ENCODE data around the gene TSPYL1.
"Not testable (repeated sequence)": the region's sequence is repeated elsewhere in the genome, so short reads cannot be mapped to it uniquely, and the experiment has no call there.

Gene TSPYL1

GRCh38 chr6:116292553-116292952, 12.8 kb upstream of the TSPYL1 start:
- no peak for FAIRE-seq

- FAIRE-seq = no peak
These were observed 12.1 kb upstream of the TSPYL1 start for GRCh38 chr6:116291701-116292396.

- FAIRE-seq = no peak
These were observed 11.1 kb upstream of the TSPYL1 start for GRCh38 chr6:116290799-116291198.

DNA sequence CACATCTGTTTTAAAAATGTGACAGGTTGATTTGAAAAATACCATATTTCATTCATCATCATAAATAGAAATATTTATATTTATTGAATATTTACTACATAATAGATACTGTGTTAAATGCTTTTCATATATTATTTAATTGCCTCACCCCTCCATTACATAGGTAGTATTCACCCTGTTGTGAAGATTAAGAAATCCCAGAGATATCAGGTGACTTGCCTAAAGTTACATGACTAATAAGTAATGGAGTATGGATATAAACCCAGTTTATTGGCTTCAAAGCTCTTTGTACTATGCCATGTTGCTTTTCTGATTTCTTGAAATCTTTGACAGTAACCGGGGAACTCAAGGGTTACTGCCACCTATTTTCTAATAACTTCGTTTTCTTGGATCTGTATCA, 10.1 kb upstream of the TSPYL1 start:
- no peak for FAIRE-seq

GRCh38 chr6:116287689-116288282, 8.1 kb upstream of the TSPYL1 start:
- FAIRE-seq = peak; percentile 96

DNA sequence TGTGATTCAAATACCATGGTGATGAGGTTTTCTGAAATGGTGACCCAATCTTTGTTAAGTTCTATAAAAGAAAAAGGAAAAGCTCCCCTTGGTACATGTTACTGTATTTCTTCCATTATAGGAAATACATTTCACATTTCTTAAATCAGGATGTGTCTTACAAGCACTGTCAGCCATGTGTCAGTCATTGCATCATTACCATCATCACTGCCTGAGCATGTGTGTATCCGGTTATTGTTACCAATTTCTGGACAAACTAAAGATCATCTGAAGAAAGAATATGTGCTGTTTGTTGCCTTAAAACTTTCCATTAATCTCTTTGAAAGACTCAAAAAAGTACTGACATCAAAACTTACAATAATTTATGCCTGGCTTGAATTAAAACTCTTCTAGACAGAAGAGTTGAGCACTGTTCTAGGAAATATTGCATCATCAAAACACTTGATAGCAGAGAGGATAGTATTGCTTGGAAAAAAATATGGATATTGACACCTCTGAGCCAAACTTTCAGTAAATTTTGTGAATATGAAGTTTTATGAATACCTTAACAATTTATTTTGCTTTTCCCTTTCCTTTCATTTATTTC, 7.1 kb upstream of the TSPYL1 start:
- FAIRE-seq = no peak

GRCh38 chr6:116284984-116285383, 5.3 kb upstream of the TSPYL1 start:
- not testable (repeated sequence) for FAIRE-seq

GRCh38 chr6:116283191-116283590, 3.5 kb upstream of the TSPYL1 start:
- FAIRE-seq = no peak

DNA sequence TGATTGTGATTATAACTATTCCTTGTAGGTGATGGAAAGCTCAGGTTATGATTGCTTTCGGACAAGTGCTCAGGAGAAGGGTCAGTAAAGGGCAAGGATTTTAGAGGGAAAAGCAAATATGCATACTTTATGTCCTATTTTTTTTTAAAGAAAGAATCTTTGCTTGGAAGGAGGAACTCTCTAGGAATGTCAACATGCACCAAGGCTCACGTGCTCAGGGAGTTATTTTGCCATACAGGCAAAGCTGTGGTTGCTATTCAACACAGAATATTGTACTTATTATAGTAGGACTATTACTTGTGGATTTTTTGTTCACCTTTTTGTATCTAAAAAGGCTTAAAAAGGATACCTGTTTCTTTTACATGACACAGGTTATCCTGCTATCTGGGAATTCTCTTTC, 3.0 kb upstream of the TSPYL1 start:
- no peak for FAIRE-seq

DNA sequence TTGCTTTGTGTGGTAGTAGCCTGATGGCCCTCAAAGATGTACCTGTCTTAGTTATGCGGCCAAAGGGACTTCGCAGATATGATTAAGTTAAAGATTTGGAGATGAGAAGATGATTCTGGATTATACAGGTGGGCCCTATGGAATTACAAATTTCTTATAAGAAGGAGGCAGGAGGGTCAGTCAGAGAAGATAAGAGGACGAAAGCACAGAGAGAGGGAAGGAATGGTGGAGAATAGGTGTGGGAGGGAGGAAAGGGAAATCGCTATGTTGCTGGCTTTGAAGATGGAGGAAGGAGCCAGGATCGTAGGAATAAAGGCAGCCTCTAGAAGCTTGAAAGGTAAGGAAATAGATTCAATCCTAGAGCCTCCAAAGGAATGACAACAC, 1.2 kb upstream of the TSPYL1 start:
- no peak for FAIRE-seq

DNA sequence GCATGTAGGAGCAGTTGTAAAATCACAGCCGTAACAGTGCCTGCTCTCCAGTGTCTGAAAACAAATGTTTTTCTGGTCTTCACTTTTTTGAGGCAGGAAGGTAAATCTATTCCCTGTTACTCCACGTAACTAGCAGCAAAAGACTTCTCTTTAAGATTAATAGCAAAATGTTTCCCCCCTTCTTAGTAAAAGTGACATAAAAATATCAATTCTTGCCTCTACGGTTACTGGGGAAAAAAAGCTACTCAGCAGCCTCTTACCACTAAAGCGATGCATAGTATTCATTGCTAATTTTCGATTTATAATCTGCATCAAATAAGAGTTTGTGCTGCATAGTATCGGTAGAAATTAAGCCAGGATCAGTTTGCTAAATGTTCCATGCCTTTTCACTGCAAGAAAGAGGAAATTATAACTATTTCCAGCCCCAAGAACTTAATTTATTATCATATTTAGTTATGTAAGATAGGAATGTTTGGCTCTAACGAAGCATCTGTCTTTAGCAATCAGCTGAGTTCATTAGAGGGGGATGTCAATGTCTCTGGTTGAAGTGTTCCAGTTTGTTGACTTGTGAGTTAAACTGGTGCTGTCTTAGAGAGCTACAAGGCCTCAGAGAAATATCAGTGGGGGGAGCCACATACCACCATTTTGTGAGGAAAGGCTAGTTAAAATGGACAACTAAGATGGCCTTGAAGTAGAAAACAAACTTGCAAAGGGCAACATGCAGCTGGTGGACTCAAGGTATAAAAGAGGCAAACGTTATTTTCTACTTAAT, 617 bp upstream of the TSPYL1 start:
- no peak for FAIRE-seq

DNA sequence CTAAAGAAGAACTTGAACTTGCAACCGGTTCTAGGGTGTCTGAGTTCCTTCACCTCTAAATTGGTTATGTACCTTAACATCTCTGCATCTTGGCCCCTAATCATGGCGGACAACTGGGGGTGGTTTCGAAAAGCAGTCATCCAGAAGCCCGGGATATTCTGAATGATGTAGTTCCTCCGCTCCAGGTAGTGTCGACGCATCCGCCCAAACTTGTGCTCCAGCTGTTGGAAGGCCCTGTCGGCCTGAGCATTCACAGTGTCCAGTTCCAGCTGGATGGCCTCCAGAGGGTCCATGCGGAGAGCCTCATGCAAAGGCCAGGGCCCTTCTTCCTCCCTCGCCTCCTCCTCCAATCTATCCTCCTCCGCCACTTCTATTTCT, 887 bp downstream of the TSPYL1 start:
- no peak for FAIRE-seq

DNA sequence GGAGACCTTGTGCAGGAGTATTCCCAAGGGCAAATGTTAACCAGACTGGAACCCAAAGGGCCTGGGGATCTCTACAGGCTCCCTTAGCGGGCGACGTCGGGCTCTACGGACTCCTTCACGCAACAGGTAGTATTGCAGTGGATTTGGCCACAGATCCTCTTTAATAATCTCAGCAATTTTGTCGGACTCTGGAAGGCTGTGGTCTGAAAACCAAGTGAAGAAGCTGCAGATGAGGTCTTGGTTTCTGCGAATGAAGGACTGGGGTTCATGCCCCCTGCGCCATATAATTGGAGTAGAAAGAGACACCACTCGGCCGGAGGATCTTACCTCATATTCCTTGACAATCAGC, 1.3 kb downstream of the TSPYL1 start:
- FAIRE-seq = no peak

- FAIRE-seq = no peak
These were observed 2.6 kb downstream of the TSPYL1 start for GRCh38 chr6:116277124-116277523.

GRCh38 chr6:116271149-116271708, 8.5 kb downstream of the TSPYL1 start:
- no peak for FAIRE-seq

DNA sequence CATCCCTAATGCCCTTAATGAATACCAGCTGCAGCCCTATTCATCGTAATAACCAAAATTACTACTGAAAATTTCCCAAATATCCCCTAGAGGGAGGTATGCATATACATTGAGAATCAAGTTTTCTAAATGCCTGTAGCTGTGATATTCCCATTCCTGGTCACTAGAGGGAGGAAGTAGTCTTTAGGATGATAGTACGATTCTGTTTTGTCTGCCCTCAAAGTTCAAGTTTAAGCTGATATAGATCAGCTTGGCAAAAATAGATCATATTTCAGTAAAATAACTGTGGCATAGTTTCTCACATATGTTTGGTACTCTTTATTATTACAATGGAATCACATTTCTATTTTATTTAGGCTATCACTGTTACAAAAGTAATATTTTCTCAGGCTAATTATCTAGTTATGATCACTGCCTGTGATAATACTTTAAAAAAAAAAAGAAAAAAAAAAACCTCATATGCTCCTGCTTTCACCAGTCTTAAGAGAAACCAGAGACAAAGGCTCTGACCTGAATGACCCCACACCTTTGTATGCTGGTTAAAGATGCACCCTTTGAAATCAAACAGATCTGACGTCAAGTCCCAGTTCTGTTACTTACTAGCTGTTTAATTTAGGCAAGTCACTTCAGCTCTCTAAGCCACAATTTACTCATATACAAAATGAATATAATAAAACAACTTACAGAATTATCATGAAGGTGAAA, 11.0 kb downstream of the TSPYL1 start:
- FAIRE-seq = peak; percentile 98

- no peak for FAIRE-seq
These were observed 11.7 kb downstream of the TSPYL1 start for GRCh38 chr6:116267836-116268588.

- FAIRE-seq = no peak
These were observed 12.9 kb downstream of the TSPYL1 start for GRCh38 chr6:116266803-116267202.

DNA sequence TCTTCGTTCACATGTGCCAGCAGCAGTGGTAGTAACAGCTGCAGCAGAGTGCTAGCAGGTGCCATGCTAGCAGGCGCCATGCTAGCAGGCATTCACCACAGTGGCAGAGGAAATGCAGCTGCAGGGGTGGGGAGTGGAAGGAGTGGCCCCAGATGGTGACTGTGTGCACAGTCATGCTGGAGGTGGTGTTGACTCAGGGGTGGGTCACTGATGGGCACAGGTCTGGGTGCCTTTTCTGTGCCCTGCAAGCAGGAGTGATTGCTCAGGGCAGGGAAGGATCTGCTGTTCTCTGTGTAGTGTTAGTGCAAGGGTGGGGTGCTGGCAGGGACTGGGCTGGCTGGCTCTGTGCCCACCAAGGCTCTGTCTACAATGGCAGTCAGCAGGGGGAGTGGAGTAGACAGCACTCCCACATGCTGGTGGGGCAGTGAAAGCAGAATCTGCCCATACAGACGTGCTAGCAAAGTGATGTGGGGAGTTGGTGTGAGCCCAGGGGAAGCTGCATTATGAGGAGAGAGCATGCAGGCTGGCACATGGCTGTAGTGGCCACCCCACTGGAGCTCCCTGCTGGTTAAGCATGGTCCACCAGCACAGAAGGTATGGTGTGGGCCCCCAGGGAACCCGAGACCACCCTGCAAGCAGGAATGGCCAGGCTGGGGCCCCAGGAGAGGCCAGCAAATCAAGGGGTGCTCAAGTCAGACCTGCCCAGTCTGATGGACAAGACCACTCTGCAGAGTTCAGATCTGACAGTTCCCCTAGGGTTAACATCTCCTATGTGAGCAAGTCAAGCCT, 14.5 kb downstream of the TSPYL1 start:
- FAIRE-seq = no peak

- FAIRE-seq = no peak
These were observed 16.4 kb downstream of the TSPYL1 start for GRCh38 chr6:116263353-116263752.

- no peak for FAIRE-seq
These were observed 21.2 kb downstream of the TSPYL1 start for GRCh38 chr6:116258520-116258919.

All from A204.1 (cell line).